ENCODE data around the gene GNAO1. TPM values are rescaled to one million over a fixed set of nuclear protein-coding genes. Genes with fewer than 3 reads are reported as not detected.

GNAO1 gene
- total RNA-seq, 1 experiment from 2014 or later, result not detected

DNA sequence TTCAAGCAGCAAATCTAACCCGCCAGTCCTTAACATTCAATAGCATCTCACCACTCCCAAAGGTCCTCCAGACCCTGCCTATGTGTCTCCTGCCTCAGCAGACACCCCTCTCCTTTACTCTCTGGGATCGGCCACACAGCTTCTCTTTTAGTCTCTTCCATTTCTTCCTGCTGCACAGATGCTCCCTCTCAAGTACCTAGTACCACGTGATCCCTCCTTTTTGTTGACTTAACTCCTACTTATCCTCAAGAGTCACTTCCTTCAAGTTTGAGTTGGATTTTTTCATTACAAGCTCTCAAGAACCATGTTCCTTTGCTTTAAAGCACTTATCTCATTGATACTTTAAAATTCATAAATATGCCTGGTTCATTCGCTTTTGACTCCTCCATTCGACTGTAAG lies 209.2 kb downstream of the GNAO1 start:
- H3K27me3 ChIP-seq (ENCODE audit: low read length), result no peaks in the 10 kb centered on the region
- no peak for DNase-seq
- ChIA-PET CTCF (no interaction called here), POLR2A (ENCODE audit: unreplicated experiment) (no interaction called here)
- no peaks in the 10 kb centered on the region for H3K9me3 ChIP-seq (ENCODE audit: low read length)
- no peaks in the 10 kb centered on the region for H3K79me2 ChIP-seq (ENCODE audit: low read length)
- no peak overlapping the region for H3K27ac ChIP-seq (ENCODE audit: low read length)
- TF ChIP-seq, protein P1, sequence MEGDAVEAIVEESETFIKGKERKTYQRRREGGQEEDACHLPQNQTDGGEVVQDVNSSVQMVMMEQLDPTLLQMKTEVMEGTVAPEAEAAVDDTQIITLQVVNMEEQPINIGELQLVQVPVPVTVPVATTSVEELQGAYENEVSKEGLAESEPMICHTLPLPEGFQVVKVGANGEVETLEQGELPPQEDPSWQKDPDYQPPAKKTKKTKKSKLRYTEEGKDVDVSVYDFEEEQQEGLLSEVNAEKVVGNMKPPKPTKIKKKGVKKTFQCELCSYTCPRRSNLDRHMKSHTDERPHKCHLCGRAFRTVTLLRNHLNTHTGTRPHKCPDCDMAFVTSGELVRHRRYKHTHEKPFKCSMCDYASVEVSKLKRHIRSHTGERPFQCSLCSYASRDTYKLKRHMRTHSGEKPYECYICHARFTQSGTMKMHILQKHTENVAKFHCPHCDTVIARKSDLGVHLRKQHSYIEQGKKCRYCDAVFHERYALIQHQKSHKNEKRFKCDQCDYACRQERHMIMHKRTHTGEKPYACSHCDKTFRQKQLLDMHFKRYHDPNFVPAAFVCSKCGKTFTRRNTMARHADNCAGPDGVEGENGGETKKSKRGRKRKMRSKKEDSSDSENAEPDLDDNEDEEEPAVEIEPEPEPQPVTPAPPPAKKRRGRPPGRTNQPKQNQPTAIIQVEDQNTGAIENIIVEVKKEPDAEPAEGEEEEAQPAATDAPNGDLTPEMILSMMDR (conservative IDR thresholded peaks at IDR 0.05; ENCODE audit: low read depth, low read length), result no peak
- TF ChIP-seq EZH2phosphoT487 (IDR thresholded peaks at IDR 0.05; ENCODE audit: borderline replicate concordance, low read length) (no peak), EZH2 (IDR thresholded peaks at IDR 0.05; ENCODE audit: low read length, unreplicated experiment) (no peak)
- no peaks in the 10 kb centered on the region for H3K9me2 ChIP-seq (replicated peaks; ENCODE audit: low read length)
- peaks cover 29% of the 10 kb centered on the region; the same call in 1 of the 2 replicates for H3K36me3 ChIP-seq (ENCODE audit: low read depth, low read length)
- no TSS peak for BruUV-seq (replicated peaks)
- intact Hi-C loops (cut with micrococcal nuclease), result no loop called here
- no peaks in the 10 kb centered on the region for H4K20me1 ChIP-seq (ENCODE audit: low read length)
- H3K4me1 ChIP-seq (ENCODE audit: insufficient read depth, low read length), result no peaks in the 10 kb centered on the region
- H3F3A ChIP-seq (ENCODE audit: low read length, unreplicated experiment), result no peaks in the 10 kb centered on the region
- H3K9ac ChIP-seq (ENCODE audit: low read length), result no peak overlapping the region
- no peak overlapping the region for H2AFZ ChIP-seq (ENCODE audit: low read length)
- ATAC-seq, result no peak
- no peak overlapping the region for H3K4me3 ChIP-seq (ENCODE audit: low read length)
- no peak overlapping the region for H3K4me2 ChIP-seq (ENCODE audit: low read length)

DNA sequence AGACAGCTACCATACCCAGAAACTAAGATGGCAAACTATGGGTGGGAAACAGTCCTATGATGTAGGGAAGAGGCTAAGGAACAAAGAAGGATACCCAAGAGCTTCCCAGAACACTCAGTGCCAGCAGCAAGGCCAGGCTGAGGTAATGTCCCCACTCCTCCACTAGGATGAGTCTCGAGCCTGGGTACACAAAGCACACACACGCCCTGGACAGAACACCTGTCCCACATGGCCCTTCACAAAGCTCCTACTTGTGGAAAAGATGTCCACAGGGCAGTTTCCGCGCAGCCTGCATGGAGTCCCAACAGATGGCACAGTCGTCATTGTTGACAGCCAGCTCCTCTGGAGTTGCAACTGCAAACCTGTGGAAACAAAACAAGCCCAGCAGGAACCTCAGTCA lies 210.2 kb downstream of the GNAO1 start:
- H3K4me1 ChIP-seq (ENCODE audit: insufficient read depth, low read length), result no peaks in the 10 kb centered on the region
- H4K20me1 ChIP-seq (ENCODE audit: low read length), result no peaks in the 10 kb centered on the region
- BruUV-seq (replicated peaks), result no TSS peak
- no peaks in the 10 kb centered on the region for H3K9me2 ChIP-seq (replicated peaks; ENCODE audit: low read length)
- ATAC-seq, result peak; percentile 46; the same call in 1 of the 2 replicates
- no peak overlapping the region for H3K4me2 ChIP-seq (ENCODE audit: low read length)
- no peak overlapping the region for H3K27ac ChIP-seq (ENCODE audit: low read length)
- H3K79me2 ChIP-seq (ENCODE audit: low read length), result no peaks in the 10 kb centered on the region
- H3K9ac ChIP-seq (ENCODE audit: low read length), result no peak overlapping the region
- ChIA-PET POLR2A (ENCODE audit: unreplicated experiment) (no interaction called here), CTCF (no interaction called here)
- no peaks in the 10 kb centered on the region for H3K27me3 ChIP-seq (ENCODE audit: low read length)
- H3F3A ChIP-seq (ENCODE audit: low read length, unreplicated experiment), result no peaks in the 10 kb centered on the region
- H3K4me3 ChIP-seq (ENCODE audit: low read length), result no peak overlapping the region
- no peaks in the 10 kb centered on the region for H3K9me3 ChIP-seq (ENCODE audit: low read length)
- peak; percentile 33 for DNase-seq
- TF ChIP-seq EZH2 (IDR thresholded peaks at IDR 0.05; ENCODE audit: low read length, unreplicated experiment), result no peak
- TF ChIP-seq, protein P1 (conservative IDR thresholded peaks at IDR 0.05; ENCODE audit: low read depth, low read length), result peak; percentile 53
- H3K36me3 ChIP-seq (ENCODE audit: low read depth, low read length), result peaks cover 29% of the 10 kb centered on the region; the same call in 1 of the 2 replicates
- H2AFZ ChIP-seq (ENCODE audit: low read length), result no peak overlapping the region
- intact Hi-C loops (cut with micrococcal nuclease), result no loop called here

DNA sequence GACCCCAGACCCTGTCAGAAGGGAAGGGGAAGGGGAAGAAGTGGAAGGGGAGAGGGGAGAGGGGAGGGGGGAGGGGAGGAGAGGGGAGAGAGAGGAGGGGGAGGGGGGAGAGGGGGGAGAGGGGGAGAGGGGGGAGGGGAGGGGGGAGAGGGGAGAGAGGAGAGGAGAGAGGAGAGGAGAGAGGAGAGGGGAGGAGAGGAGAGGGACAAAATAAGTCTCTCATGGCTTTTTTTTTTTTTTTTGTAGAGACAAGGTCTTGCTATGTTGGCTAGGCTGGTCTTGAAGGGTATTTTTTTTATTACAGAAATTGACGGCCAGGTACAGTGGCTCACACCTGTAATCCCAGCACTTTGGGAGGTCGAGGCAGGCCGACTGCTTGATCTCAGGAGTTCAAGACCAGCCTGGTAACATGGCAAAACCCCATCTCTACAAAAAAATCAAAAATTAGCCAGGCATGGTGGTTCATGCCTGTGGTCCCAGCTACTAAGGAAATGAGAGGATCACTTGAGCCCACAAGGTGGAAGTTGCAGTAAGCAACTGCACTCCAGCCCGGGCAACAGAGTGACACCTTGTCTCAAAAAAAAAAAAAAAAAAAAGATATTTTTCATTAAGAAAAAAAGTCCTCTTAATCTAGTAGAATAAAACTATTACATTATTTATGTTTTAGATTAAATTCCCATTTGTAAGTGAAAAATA lies 214.8 kb downstream of the GNAO1 start:
- H3K9me3 ChIP-seq (ENCODE audit: low read length), result no peaks in the 10 kb centered on the region
- no peak overlapping the region for H3K4me3 ChIP-seq (ENCODE audit: low read length)
- no peaks in the 10 kb centered on the region for H3K27me3 ChIP-seq (ENCODE audit: low read length)
- CTCF ChIA-PET, result no interaction called here
- H4K20me1 ChIP-seq (ENCODE audit: low read length), result no peaks in the 10 kb centered on the region
- TF ChIP-seq EZH2 (IDR thresholded peaks at IDR 0.05; ENCODE audit: low read length, unreplicated experiment), result no peak
- no peak for TF ChIP-seq EZH2phosphoT487 (IDR thresholded peaks at IDR 0.05; ENCODE audit: borderline replicate concordance, low read length)
- TF ChIP-seq, protein P1 (conservative IDR thresholded peaks at IDR 0.05; ENCODE audit: low read depth, low read length), result no peak
- POLR2A ChIA-PET (ENCODE audit: unreplicated experiment), result no interaction called here
- H3F3A ChIP-seq (ENCODE audit: low read length, unreplicated experiment), result no peaks in the 10 kb centered on the region
- no peaks in the 10 kb centered on the region for H3K79me2 ChIP-seq (ENCODE audit: low read length)
- H3K36me3 ChIP-seq (ENCODE audit: low read depth, low read length), result peaks cover 30% of the 10 kb centered on the region; the same call in 1 of the 2 replicates
- BruUV-seq (replicated peaks), result no TSS peak
- intact Hi-C loops (cut with micrococcal nuclease), result no loop called here
- H2AFZ ChIP-seq (ENCODE audit: low read length), result no peak overlapping the region
- ATAC-seq (no peak), DNase-seq (no peak)
- no peaks in the 10 kb centered on the region for H3K9me2 ChIP-seq (replicated peaks; ENCODE audit: low read length)
- H3K4me2 ChIP-seq (ENCODE audit: low read length), result no peak overlapping the region
- peaks cover 18% of the 10 kb centered on the region for H3K4me1 ChIP-seq (ENCODE audit: insufficient read depth, low read length)
- no peak overlapping the region for H3K27ac ChIP-seq (ENCODE audit: low read length)
- H3K9ac ChIP-seq (ENCODE audit: low read length), result no peak overlapping the region

Data from PC-3 (cell line).